Right kidney (tissue), 1 donor: Measurements from ENCODE around the gene CDK14.

Experiments
- DNase-seq: peaks from one replicate; pipeline ENCODE4 v3.0.0-alpha.2; 2016

The CDK14 gene

GRCh38 chr7:91020636-91021385 is 424.7 kb downstream of the CDK14 start:
- DNase-seq, result no peak

GRCh38 chr7:91021956-91022355 is 425.8 kb downstream of the CDK14 start:
- no peak for DNase-seq

- no peak for DNase-seq
Observed at GRCh38 chr7:91025906-91026390, 429.8 kb downstream of the CDK14 start.

- no peak for DNase-seq
Observed at GRCh38 chr7:91029688-91030087, 433.6 kb downstream of the CDK14 start.

- no peak for DNase-seq
Observed at GRCh38 chr7:91030680-91031380, 434.7 kb downstream of the CDK14 start.

GRCh38 chr7:91031757-91032156 is 435.6 kb downstream of the CDK14 start:
- DNase-seq, result no peak

GRCh38 chr7:91033574-91033973 is 437.5 kb downstream of the CDK14 start:
- no peak for DNase-seq

GRCh38 chr7:91034459-91035368 is 438.6 kb downstream of the CDK14 start:
- no peak for DNase-seq

- DNase-seq, result no peak
Observed at GRCh38 chr7:91039033-91039432, 442.9 kb downstream of the CDK14 start.

GRCh38 chr7:91041141-91041540 is 445.0 kb downstream of the CDK14 start:
- DNase-seq, result no peak

GRCh38 chr7:91041901-91042484 is 445.9 kb downstream of the CDK14 start:
- no peak for DNase-seq

GRCh38 chr7:91043186-91043585 is 447.1 kb downstream of the CDK14 start:
- no peak for DNase-seq

- DNase-seq, result no peak
Observed at GRCh38 chr7:91043924-91044645, 448.0 kb downstream of the CDK14 start.

- no peak for DNase-seq
Observed at GRCh38 chr7:91045606-91046005, 449.5 kb downstream of the CDK14 start.

GRCh38 chr7:91046322-91047089 is 450.4 kb downstream of the CDK14 start:
- DNase-seq, result no peak

- DNase-seq, result no peak
Observed at GRCh38 chr7:91047636-91048035, 451.5 kb downstream of the CDK14 start.

GRCh38 chr7:91050677-91051076 is 454.6 kb downstream of the CDK14 start:
- DNase-seq, result no peak

- no peak for DNase-seq
Observed at GRCh38 chr7:91051966-91052365, 455.8 kb downstream of the CDK14 start.

GRCh38 chr7:91054374-91054773 is 458.3 kb downstream of the CDK14 start:
- DNase-seq, result no peak

GRCh38 chr7:91055219-91055618 is 459.1 kb downstream of the CDK14 start:
- no peak for DNase-seq

- no peak for DNase-seq
Observed at GRCh38 chr7:91062713-91063112, 466.6 kb downstream of the CDK14 start.
